Measurements from ENCODE around the gene EFCAB6.

DNA sequence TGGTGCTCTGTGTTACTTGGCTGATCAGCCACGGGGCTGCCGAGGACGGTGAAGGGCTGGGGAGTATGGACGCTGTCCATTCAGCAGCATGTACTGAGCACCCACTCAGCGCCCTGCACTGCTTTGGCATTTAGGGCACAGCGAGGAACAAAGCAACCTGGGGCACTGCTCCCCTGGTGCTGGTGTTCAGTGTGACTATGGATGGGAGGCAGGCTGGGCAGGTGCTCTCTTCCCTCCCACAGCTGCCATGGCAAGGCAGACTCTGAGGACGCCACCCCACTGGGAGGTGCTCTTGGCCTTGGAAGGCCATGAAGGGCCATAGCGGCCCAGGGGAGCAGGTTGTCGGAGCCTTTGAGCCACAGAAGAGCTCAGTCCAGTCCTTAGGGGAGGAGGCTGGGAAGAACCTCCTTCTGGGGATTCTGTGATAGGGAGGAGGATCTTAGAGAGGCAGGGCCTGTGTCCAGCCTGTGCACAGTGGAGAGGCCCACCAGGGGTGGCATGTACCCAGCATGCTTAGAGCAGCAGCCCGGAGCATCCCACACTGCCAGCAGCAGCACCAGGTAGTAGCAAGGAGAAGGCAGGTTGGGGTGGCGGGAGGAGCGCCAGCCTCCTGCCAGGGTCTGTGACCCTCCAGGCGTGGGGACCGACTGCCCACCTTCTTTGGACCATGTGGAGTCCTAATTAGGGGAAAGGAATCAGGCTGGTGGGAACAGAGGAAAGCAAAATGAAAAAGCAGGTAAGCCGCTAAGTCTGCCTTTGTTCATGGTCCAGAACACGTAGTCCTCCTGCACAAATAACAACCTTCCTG is 258.4 kb downstream of the EFCAB6 start:
- TF ChIP-seq, protein P1, sequence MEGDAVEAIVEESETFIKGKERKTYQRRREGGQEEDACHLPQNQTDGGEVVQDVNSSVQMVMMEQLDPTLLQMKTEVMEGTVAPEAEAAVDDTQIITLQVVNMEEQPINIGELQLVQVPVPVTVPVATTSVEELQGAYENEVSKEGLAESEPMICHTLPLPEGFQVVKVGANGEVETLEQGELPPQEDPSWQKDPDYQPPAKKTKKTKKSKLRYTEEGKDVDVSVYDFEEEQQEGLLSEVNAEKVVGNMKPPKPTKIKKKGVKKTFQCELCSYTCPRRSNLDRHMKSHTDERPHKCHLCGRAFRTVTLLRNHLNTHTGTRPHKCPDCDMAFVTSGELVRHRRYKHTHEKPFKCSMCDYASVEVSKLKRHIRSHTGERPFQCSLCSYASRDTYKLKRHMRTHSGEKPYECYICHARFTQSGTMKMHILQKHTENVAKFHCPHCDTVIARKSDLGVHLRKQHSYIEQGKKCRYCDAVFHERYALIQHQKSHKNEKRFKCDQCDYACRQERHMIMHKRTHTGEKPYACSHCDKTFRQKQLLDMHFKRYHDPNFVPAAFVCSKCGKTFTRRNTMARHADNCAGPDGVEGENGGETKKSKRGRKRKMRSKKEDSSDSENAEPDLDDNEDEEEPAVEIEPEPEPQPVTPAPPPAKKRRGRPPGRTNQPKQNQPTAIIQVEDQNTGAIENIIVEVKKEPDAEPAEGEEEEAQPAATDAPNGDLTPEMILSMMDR (IDR thresholded peaks at IDR 0.05) = no peak
- TF ChIP-seq POLR2A (IDR thresholded peaks at IDR 0.05; ENCODE audit: low read depth) = no peak
